Measurements from ENCODE around the gene CTCF. TPM values are rescaled to one million over a fixed set of nuclear protein-coding genes. Genes with fewer than 3 reads are reported as not detected.

The CTCF gene
- total RNA-seq, 2 donors from 2014 or later = 61.3 to 74.6 TPM

GRCh38 chr16:67538666-67539101, 23.6 kb upstream of the CTCF start:
- 37 to 38% methylated on average over 5 to 23 of the region's 23 CpGs for WGBS, 2 experiments (ENCODE audit: insufficient coverage in 1 of 2, insufficient read length in 1 of 2)
- H3K27ac Mint-ChIP-seq = no peak overlapping the region

GRCh38 chr16:67539271-67539670, 23.1 kb upstream of the CTCF start:
- Histone ChIP-seq H3K27ac (ENCODE audit: low read depth, low read length) (no peak overlapping the region), H3K9me3 (ENCODE audit: control insufficient read depth, low read length) (no peaks in the 10 kb centered on the region), H3K36me3 (ENCODE audit: control insufficient read depth, insufficient read depth, low read length) (peaks cover 44% of the 10 kb centered on the region), H3K27me3 (ENCODE audit: control insufficient read depth, insufficient read depth, low read length, poor library complexity, severe bottlenecking) (peaks cover 22% of the 10 kb centered on the region), H3K4me3 (ENCODE audit: low read length) (no peak overlapping the region), H3K4me1 (ENCODE audit: control insufficient read depth, insufficient read depth, low read length) (no peaks in the 10 kb centered on the region), H3K9ac (ENCODE audit: extremely low read depth, low read length, poor library complexity, severe bottlenecking) (no peak overlapping the region)
- no peak for DNase-seq
- peaks cover 14% of the 10 kb centered on the region for H3K4me1 Mint-ChIP-seq
- no peaks in the 10 kb centered on the region for H3K9me3 Mint-ChIP-seq
- 40 to 73% methylated on average over 1 to 2 of the region's 4 CpGs for WGBS, 2 experiments (ENCODE audit: insufficient coverage in 1 of 2, insufficient read length in 1 of 2)
- H3K27ac Mint-ChIP-seq = no peak overlapping the region
- TF ChIP-seq CTCF (conservative IDR thresholded peaks at IDR 0.05) = no peak
- H3K27me3 Mint-ChIP-seq (ENCODE audit: insufficient read depth) = peaks cover 52% of the 10 kb centered on the region
- peak overlapping the region; percentile 64 for H3K4me3 Mint-ChIP-seq
- peaks cover 47% of the 10 kb centered on the region for H3K36me3 Mint-ChIP-seq (ENCODE audit: low read depth)

More at GRCh38 chr16:67538666-67539101, 23.6 kb upstream of the CTCF start:
- Mint-ChIP-seq H3K27me3 (ENCODE audit: insufficient read depth) (peaks cover 53% of the 10 kb centered on the region), H3K9me3 (no peaks in the 10 kb centered on the region), H3K36me3 (ENCODE audit: low read depth) (peaks cover 41% of the 10 kb centered on the region), H3K4me1 (peaks cover 14% of the 10 kb centered on the region), H3K4me3 (peak overlapping the region; percentile 64)
- Histone ChIP-seq H3K36me3 (ENCODE audit: control insufficient read depth, insufficient read depth, low read length) (peaks cover 44% of the 10 kb centered on the region), H3K27me3 (ENCODE audit: control insufficient read depth, insufficient read depth, low read length, poor library complexity, severe bottlenecking) (peaks cover 22% of the 10 kb centered on the region), H3K9me3 (ENCODE audit: control insufficient read depth, low read length) (no peaks in the 10 kb centered on the region), H3K27ac (ENCODE audit: low read depth, low read length) (no peak overlapping the region), H3K4me1 (ENCODE audit: control insufficient read depth, insufficient read depth, low read length) (no peaks in the 10 kb centered on the region), H3K9ac (ENCODE audit: extremely low read depth, low read length, poor library complexity, severe bottlenecking) (no peak overlapping the region), H3K4me3 (ENCODE audit: low read length) (peak overlapping the region; percentile 80)
- DNase-seq = peak; percentile 74
- no peak for TF ChIP-seq CTCF (conservative IDR thresholded peaks at IDR 0.05)

GRCh38 chr16:67539691-67540635, 22.4 kb upstream of the CTCF start:
- H3K27me3 Mint-ChIP-seq (ENCODE audit: insufficient read depth) = peaks cover 45% of the 10 kb centered on the region
- H3K4me1 ChIP-seq (ENCODE audit: control insufficient read depth, insufficient read depth, low read length) = no peaks in the 10 kb centered on the region

More at GRCh38 chr16:67539691-67540635, 22.4 kb upstream of the CTCF start:
- Histone ChIP-seq H3K9ac (ENCODE audit: extremely low read depth, low read length, poor library complexity, severe bottlenecking) (no peak overlapping the region), H3K4me3 (ENCODE audit: low read length) (no peak overlapping the region), H3K9me3 (ENCODE audit: control insufficient read depth, low read length) (no peaks in the 10 kb centered on the region), H3K27me3 (ENCODE audit: control insufficient read depth, insufficient read depth, low read length, poor library complexity, severe bottlenecking) (peaks cover 19% of the 10 kb centered on the region), H3K27ac (ENCODE audit: low read depth, low read length) (no peak overlapping the region), H3K36me3 (ENCODE audit: control insufficient read depth, insufficient read depth, low read length) (peaks cover 48% of the 10 kb centered on the region)
- WGBS, 2 experiments (ENCODE audit: insufficient coverage in 1 of 2, insufficient read length in 1 of 2) = 96 to 98% methylated on average over 17 to 26 of the region's 27 CpGs
- H3K4me3 Mint-ChIP-seq = no peak overlapping the region
- DNase-seq = no peak
- no peaks in the 10 kb centered on the region for H3K9me3 Mint-ChIP-seq
- H3K27ac Mint-ChIP-seq = no peak overlapping the region
- peaks cover 14% of the 10 kb centered on the region for H3K4me1 Mint-ChIP-seq
- TF ChIP-seq CTCF (conservative IDR thresholded peaks at IDR 0.05) = no peak
- peaks cover 48% of the 10 kb centered on the region for H3K36me3 Mint-ChIP-seq (ENCODE audit: low read depth)

Data from endodermal cell (in vitro differentiated cells).